Hindlimb muscle (tissue), 1 donor: ENCODE results near the gene FARP1. TPM values are rescaled to one million over a fixed set of nuclear protein-coding genes. Genes with fewer than 3 reads are reported as not detected.
A peak's percentile ranks its signal among the peaks of the same experiment; 100 is the strongest.

Experiments
- DNase-seq: peaks from one replicate; pipeline ENCODE4 v3.0.0-alpha.2; 2013
- polyA plus RNA-seq: library from polyadenylated mRNA; unstranded; fragments of 120-200 nt; gene quantifications from one replicate; pipeline ENCODE4 v1.2.1, GENCODE V29; 2013; ENCODE audit not compliant: insufficient read length

FARP1 gene, protein sequence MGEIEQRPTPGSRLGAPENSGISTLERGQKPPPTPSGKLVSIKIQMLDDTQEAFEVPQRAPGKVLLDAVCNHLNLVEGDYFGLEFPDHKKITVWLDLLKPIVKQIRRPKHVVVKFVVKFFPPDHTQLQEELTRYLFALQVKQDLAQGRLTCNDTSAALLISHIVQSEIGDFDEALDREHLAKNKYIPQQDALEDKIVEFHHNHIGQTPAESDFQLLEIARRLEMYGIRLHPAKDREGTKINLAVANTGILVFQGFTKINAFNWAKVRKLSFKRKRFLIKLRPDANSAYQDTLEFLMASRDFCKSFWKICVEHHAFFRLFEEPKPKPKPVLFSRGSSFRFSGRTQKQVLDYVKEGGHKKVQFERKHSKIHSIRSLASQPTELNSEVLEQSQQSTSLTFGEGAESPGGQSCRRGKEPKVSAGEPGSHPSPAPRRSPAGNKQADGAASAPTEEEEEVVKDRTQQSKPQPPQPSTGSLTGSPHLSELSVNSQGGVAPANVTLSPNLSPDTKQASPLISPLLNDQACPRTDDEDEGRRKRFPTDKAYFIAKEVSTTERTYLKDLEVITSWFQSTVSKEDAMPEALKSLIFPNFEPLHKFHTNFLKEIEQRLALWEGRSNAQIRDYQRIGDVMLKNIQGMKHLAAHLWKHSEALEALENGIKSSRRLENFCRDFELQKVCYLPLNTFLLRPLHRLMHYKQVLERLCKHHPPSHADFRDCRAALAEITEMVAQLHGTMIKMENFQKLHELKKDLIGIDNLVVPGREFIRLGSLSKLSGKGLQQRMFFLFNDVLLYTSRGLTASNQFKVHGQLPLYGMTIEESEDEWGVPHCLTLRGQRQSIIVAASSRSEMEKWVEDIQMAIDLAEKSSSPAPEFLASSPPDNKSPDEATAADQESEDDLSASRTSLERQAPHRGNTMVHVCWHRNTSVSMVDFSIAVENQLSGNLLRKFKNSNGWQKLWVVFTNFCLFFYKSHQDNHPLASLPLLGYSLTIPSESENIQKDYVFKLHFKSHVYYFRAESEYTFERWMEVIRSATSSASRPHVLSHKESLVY
- 101 TPM for polyA plus RNA-seq

GRCh38 chr13:98142380-98143156 is at the start of gene FARP1:
TSS of gene FARP1 (plus strand) at chr13:98143094. CDS start at chr13:98213243, 70,149 bp downstream.
- peak; percentile 85 for DNase-seq

GRCh38 chr13:98094678-98095266 is 48.1 kb upstream of the FARP1 start:
- DNase-seq, result no peak

DNA sequence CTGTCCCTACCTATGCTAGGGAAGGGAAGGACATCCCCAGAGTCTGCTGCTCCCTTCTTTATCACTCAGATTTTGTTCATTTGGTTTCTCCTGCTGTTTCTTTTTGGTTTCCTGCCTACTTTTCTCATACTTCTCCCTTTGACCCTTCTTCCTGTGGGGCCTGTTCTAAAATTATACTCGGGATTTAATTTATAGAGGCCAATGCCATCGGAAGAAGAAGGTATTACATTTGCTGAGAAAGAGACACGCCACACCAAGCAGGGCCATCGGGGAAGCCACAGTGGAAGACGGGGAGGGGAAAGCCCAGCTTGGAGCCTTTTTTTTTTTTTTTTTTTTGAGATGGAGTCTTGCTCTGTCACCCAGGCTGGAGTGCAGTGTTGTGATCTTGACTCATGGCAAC is 46.8 kb upstream of the FARP1 start:
- DNase-seq, result no peak

DNA sequence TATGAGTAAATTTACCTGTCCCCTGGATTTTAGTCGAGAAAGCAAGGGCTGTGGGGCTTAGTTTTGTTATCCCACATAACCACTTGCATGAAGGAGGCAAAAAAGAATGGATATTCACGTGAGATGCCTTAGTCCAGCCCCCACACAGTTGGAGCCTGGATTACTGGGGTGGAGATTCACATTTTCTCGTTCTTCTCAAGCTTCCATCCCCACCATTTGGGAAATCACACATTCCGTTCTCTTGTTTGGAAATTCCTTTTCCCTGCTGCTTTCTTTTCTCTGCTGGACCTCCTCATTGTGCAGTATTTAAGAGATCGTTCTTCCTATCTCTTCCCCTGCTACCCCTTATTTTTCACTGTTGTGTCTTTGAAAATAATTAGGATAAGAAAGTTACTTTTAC is 45.1 kb upstream of the FARP1 start:
- DNase-seq, result no peak

- peak; percentile 24 for DNase-seq
These were observed 44.4 kb upstream of the FARP1 start for GRCh38 chr13:98098516-98098915.

DNA sequence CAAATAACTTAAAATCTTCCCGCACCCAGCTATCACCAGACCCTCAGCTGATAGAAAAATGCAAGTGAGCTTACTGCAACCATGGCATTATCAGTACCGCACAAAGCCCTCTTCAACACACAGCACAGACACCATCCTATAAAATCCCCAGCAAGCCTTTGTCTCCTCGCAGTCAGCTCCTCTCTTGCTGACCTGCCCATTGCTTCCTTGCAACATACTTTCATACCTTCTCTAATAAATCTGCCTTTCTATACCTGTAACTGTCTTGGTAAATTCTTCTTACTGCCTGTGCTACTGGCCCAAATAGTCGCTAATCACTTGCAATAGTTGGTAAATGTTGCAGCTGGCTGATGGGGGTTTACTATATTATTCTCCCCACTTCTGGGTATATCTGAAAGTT is 43.3 kb upstream of the FARP1 start:
- DNase-seq, result no peak

GRCh38 chr13:98100481-98100880 is 42.4 kb upstream of the FARP1 start:
- DNase-seq, result no peak

DNA sequence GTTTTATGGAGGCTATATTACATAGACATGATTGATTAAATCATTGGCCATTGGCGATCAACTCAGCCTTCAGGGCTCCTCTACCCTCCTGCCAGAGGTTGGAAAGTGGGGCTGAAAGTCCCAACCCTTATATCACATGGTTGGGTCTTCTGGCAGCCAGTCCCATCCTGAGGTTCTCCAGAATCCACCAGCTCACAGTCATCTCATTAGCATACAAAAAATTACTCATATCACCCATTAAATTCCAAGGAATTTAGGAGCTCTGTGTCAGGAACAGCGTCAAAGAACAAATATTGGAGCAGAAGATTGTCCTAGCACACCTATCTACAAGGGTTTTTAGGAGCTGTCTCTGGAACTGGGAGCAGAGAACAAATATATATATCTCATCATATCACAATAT is 39.4 kb upstream of the FARP1 start:
- DNase-seq, result no peak

- no peak for DNase-seq
These were observed 38.7 kb upstream of the FARP1 start for GRCh38 chr13:98103942-98104880.

DNA sequence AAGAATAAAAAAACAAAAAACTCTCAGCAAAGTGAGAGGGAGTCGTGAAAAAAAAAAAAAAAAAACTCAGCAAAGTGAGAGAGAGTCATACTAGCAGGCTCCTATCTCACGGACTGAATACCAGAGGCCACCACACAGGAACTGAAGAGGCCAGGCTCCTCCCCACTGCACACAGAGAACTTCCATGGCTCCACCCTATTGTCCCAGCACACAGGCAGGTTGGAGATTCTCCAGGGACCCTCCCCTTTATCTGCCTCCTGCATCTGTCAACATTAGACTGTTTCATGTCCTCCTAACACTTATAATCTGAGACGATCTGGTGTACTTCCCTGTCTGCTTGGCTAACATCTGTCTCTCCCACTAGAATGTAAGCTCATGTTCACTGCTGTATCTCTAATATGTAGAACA is 37.0 kb upstream of the FARP1 start:
- no peak for DNase-seq

GRCh38 chr13:98108341-98108740 is 34.6 kb upstream of the FARP1 start:
- DNase-seq, result no peak

GRCh38 chr13:98109226-98109853 is 33.6 kb upstream of the FARP1 start:
- no peak for DNase-seq

DNA sequence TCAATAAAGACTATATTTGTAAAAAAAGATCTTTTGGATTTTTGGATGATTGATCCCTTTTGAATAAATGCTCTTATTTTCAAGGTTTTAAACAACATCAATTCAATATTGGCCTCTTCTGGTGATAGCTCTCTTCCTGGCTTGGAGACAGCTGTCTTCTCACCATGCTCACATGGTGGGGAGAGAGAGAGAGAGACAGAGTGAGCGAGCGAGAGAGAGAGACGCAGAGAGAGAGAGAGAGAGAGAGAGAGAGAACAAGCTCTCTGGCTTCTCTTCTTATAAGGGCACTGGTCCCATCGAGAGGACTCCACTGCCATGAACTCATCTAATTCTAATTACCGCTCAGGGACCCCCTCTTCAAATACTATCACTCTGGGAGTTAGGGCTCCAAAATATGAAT is 32.1 kb upstream of the FARP1 start:
- DNase-seq, result no peak

DNA sequence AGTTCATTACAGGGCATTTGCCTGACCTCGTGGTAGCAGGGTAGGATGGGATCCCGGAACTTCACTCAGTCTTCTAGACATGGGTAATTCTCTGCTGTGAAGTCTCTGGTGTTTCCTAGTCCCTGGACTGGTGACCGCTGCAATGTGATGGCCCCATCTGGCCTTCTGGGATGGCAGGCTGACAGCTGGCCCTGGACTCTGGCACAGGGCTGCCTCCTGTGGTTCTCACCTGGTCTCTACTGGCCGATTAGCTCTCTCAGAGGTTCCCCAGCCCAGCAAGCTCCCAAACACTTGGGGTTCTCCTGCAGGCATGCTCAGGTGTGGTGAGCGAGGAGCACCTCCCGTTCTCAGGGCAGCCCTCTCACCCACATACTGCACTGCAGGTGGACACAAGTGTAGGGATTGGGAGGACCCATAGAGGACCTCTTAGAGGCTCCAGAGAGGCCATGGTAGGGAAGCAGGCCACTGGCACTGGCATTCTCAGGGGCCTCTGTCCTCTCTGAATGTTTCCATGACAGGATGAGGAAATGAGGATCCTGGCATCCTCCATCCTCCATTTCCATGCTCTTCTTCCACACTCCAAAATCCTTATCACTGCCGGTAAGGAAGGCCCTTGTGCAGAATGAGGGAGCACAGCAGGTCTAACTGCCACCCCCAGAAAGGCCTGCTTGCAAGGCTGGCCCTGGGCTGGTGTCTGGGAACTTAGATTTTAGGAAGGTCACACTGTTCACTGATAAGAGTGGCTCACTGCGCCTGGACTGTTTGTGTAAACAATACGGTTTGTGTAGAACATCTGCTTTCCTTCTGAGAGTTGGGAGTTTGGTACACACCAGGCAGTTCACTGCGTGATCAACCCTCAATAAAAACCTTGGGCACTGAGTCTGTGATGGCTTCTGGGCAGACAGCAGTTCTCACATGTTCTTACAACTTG is 31.5 kb upstream of the FARP1 start:
- no peak for DNase-seq

DNA sequence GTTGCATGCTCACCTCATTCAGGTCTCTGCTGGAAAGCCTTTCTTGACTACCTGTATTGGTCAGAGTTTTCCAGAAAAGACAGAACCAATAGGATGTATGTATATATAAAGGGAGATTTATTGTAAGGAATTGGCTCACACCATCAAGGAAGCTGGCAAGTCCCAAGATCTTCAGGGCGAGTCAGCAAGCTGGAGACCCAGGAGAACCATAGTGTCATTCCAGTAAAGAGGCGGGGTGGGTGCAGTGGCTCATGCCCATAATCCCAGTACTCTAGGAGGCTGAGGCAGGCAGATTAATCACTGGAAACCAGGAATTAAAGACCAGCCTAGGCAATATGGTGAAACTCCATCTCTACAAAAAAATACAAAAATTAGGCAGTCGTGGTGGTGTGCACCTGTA is 30.4 kb upstream of the FARP1 start:
- no peak for DNase-seq

DNA sequence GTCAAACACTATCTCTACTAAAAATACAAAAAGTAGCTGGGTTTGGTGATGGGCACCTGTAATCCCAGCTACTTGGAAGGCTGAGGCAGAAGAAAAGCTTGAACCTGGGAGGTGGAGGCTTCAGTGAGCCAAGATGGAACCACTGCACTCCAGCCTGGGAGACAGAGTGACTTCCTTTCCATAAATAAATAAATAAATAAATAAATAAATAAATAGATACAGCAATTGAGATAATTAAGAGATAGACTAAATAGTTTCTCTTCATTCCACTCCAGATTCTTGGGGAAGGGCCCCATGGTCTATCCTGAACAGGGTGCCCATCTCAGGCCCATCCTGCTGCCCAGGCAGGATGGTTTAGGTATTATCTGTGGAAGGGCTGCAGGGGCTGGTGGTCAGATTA is 24.0 kb upstream of the FARP1 start:
- DNase-seq, result no peak

DNA sequence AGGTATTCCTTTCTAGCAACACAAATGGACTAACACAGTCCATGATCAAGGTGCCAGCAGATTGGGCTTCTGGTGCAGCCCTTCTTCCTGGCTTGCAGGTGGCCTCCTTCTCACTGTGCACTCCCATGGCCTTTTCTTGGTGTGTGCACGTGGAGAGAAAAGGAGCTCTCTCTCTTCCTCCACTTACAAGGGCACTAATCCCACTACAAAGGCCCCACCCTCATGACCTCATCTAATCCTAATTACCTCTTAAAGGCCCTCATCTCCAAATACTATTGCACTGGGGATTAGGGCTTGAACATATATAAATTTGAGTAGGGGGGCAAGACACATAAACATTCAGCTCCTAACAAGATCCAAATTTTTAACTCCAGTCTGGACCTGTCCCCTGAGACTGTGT is 19.7 kb upstream of the FARP1 start:
- DNase-seq, result no peak

DNA sequence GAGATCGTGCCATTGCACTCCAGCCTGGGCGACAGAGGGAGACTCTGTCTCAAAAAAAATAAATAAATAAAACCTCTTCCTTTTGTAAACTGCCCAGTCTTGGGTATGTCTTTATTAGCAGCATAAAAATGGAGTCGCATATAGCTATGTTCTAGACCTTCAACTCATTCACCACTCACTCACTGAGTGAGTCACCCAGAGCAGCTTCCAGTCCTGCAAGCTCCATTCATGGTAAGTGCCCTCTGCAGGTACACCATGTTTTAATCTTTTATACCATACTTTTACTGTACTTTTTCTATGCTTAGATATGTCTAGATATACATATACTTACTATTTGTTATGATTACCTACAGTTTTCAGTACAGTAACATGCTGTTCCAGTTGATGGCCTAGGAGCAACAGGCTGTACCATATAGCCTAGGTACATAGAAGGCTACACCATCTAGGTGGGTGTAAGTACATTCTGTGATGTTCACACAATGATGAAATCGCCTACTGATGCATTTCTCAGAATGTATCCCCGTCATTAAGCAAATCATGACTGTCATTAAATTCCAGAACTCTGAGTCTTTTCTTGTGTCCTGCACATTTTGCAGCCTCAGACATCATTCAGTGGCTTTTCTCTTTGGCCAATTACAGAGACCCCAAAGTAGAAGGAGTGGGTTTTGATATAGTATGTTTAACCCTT is 13.7 kb upstream of the FARP1 start:
- DNase-seq, result no peak

- no peak for DNase-seq
These were observed 8.9 kb upstream of the FARP1 start for GRCh38 chr13:98133946-98134345.
